HepG2 (cell line): ENCODE measurements around the gene PDE4D. TPM values are rescaled to one million over a fixed set of nuclear protein-coding genes. Genes with fewer than 3 reads are reported as not detected.
"Not testable (repeated sequence)": the region's sequence is repeated elsewhere in the genome, so short reads cannot be mapped to it uniquely, and the experiment has no call there.

Experiments
- ATAC-seq: fragments of 200-7000 bp; cut with Tn5 transposase; 3 replicates; pipeline ENCODE4 v1.9.1; 2020; ENCODE audit warnings: mild to moderate bottlenecking, moderate library complexity
- BruUV-seq: library from RNA; stranded (reverse); fragments of 400-500 nt; replicated peaks from 2 replicates; lab custom pipeline; 2021; lab: Mats Ljungman, UMichigan
- CTCF ChIA-PET: fragments of 300-600 bp; formaldehyde crosslinking; extraction: SDS; loops from one replicate; lab custom pipeline; 2021; ENCODE audit warnings: low total read pairs, inconsistent platforms, low intra/inter-chr PET ratio; lab: Yijun Ruan, JAX
- POLR2A ChIA-PET: fragments of 350-600 bp; sonication (Branson Sonifier 250); formaldehyde crosslinking; loops from one replicate; lab custom pipeline; 2020; ENCODE audit warnings: antibody characterized with exemption, inconsistent platforms; lab: Yijun Ruan, JAX
- DNase-seq: peaks from one replicate; pipeline ENCODE4 v3.0.0-alpha.2; 2015; ENCODE audit warnings: low spot score
- FAIRE-seq: peaks from 3 replicates; lab custom pipeline; 2011; peaks lifted over from hg19 to GRCh38; lab: Jason Lieb, UNC
- H2AFZ ChIP-seq: one replicate; pipeline ENCODE4 v1.6.1; 2011; ENCODE audit warnings: low read length, inconsistent platforms
- H3K27ac ChIP-seq: fragments of 300-600 bp; 3 replicates; pipeline ENCODE4 v1.8.0; 2011; ENCODE audit warnings: mixed run types, mild to moderate bottlenecking, mixed read lengths, low read length, inconsistent platforms; ENCODE audit not compliant: insufficient read depth; ENCODE audit errors: extremely low read length
- H3K27me3 ChIP-seq, 2 experiments: fragments of 200-600 bp in 1 of 2; 2 replicates in 1 of 2; 3 replicates in 1 of 2; pipeline versions ENCODE4 v1.6.0 to v1.8.0; 2011; ENCODE audit warnings: low read length in 2 of 2, mild to moderate bottlenecking in 2 of 2, moderate library complexity in 2 of 2, inconsistent platforms in 1 of 2; ENCODE audit not compliant: insufficient read depth in 2 of 2, control insufficient read depth in 1 of 2
- H3K36me3 ChIP-seq, 2 experiments: fragments of 200-600 bp in 1 of 2; replicated peaks in 1 of 2; 2 replicates in 1 of 2; 3 replicates in 1 of 2; pipeline versions ENCODE4 v1.5.1 to v1.8.0; 2011; ENCODE audit warnings: low read length in 2 of 2, inconsistent platforms in 1 of 2; ENCODE audit not compliant: insufficient read depth in 2 of 2, control insufficient read depth in 1 of 2
- H3K4me1 ChIP-seq: 2 replicates; pipeline ENCODE4 v1.5.1; 2012; ENCODE audit warnings: low read length, inconsistent platforms; ENCODE audit not compliant: insufficient read depth
- H3K4me2 ChIP-seq: 2 replicates; pipeline ENCODE4 v1.6.0; 2011; ENCODE audit warnings: low read depth, low read length, inconsistent platforms
- H3K4me3 ChIP-seq, 3 experiments: fragments of 200-600 bp in 1 of 3; sonication (generic), shearing (Covaris generic) in 1 of 3; replicated peaks in 1 of 3; 2 replicates each; pipeline ENCODE4 v1.5.1; 2011 to 2016; ENCODE audit warnings: low read length in 3 of 3, inconsistent platforms in 2 of 3, low read depth in 2 of 3, mild to moderate bottlenecking in 2 of 3, control low read depth in 1 of 3, mixed read lengths in 1 of 3; ENCODE audit not compliant: insufficient read depth in 1 of 3
- H3K79me2 ChIP-seq: one replicate; pipeline ENCODE4 v1.6.1; 2011; ENCODE audit warnings: low read length, inconsistent platforms; ENCODE audit not compliant: insufficient read depth
- H3K9ac ChIP-seq: 2 replicates; pipeline ENCODE4 v1.6.0; 2011; ENCODE audit warnings: mild to moderate bottlenecking, low read depth, low read length, inconsistent platforms; ENCODE audit not compliant: insufficient read depth
- H3K9me3 ChIP-seq: 2 replicates; pipeline ENCODE4 v1.5.1; 2012; ENCODE audit warnings: mild to moderate bottlenecking, low read length
- H4K20me1 ChIP-seq: 2 replicates; pipeline ENCODE4 v1.6.0; 2011; ENCODE audit warnings: inconsistent platforms, mild to moderate bottlenecking, low read length, moderate library complexity; ENCODE audit not compliant: insufficient read depth
- AFF4 ChIP-seq: sonication (generic); formaldehyde crosslinking; IDR thresholded peaks from 2 replicates; pipeline ENCODE4 v1.4.0; 2020; ENCODE audit warnings: missing genetic modification reagents
- AGO2 ChIP-seq: fragments of 200-400 bp; formaldehyde crosslinking; optimal IDR thresholded peaks from 2 replicates; pipeline ENCODE3; 2017; ENCODE audit warnings: mild to moderate bottlenecking, low read depth, low read length, moderate library complexity
- FOXA3 ChIP-seq: IDR thresholded peaks from 2 replicates; pipeline ENCODE4 v1.6.1; 2016; ENCODE audit warnings: missing genetic modification reagents, missing compliant biosample characterization
- KMT2B ChIP-seq: IDR thresholded peaks from 2 replicates; pipeline ENCODE4 v1.6.1; 2016; ENCODE audit warnings: missing genetic modification reagents, missing compliant biosample characterization
- RXRA ChIP-seq: sonication (generic); formaldehyde crosslinking; IDR thresholded peaks from 2 replicates; pipeline ENCODE4 v1.5.1; 2020; ENCODE audit warnings: missing genetic modification reagents
- SMAD1 ChIP-seq: sonication (generic); formaldehyde crosslinking; IDR thresholded peaks from 2 replicates; pipeline ENCODE4 v1.4.0; 2020; ENCODE audit warnings: missing genetic modification reagents, low read depth, mild to moderate bottlenecking, borderline replicate concordance
- ZNF281 ChIP-seq: sonication (generic); formaldehyde crosslinking; IDR thresholded peaks from 2 replicates; pipeline ENCODE4 v1.4.0; 2020; ENCODE audit warnings: missing genetic modification reagents, borderline replicate concordance
- ZNF343 ChIP-seq: sonication (generic); formaldehyde crosslinking; IDR thresholded peaks from 2 replicates; pipeline ENCODE4 v1.4.0; 2020; ENCODE audit warnings: mild to moderate bottlenecking, missing genetic modification reagents
- WGBS: methylation state at CpG from one replicate; pipeline ENCODE4 v1.1.6; 2017; ENCODE audit warnings: low lambda C conversion rate; 5-methylcytosine and 5-hydroxymethylcytosine counted together
- in situ Hi-C: cut with HindIII; loops from 2 replicates; pipeline ENCODE4 v1.10.0; 2017; ENCODE audit warnings: low pct_unique_long_range_greater_than_20kb; ENCODE audit not compliant: extremely low pct_ligation_motif_present
- intact Hi-C: fragments of 100-400 bp; cut with micrococcal nuclease; formaldehyde crosslinking; loops from one replicate; pipeline ENCODE4 v1.10.0; 2022; ENCODE audit not compliant: unreplicated experiment
- polyA plus RNA-seq, 8 experiments: library from polyadenylated mRNA; depleted of rRNA in 3 of 8; stranded (reverse) in 7 of 8; unstranded in 1 of 8; fragments of >200 nt; fragmentation: Illumina TruSeq in 4 of 8; extraction: Trizol in 4 of 8; gene quantifications; 2 replicates each; pipeline versions ENCODE4 v1.2.1 to v1.2.3, GENCODE V29; 2011 to 2016; ENCODE audit warnings: low read depth in 4 of 8, missing spikeins in 1 of 8, mixed read lengths in 1 of 8; ENCODE audit not compliant: insufficient read depth in 1 of 8
- total RNA-seq, 5 experiments: library from RNA; depleted of rRNA; stranded (reverse); fragments of >200 nt; fragmentation: Illumina TruSeq; extraction: Trizol; gene quantifications; 2 replicates each; pipeline ENCODE4 v1.2.3, GENCODE V29; 2016; ENCODE audit warnings: low read depth in 1 of 5

Gene PDE4D
- total and polyA plus RNA-seq, 2 of the 13 experiments (the other 11 are each of a cell fraction or from before 2014, with no cell fraction given) = 7.0 to 12.2 TPM

- TF ChIP-seq ZNF343 = no peak
- no peak for TF ChIP-seq AFF4 (CRISPR knock-in tag)
- TF ChIP-seq, all 625 proteins: peak for 0
Observed at GRCh38 chr5:58961631-58962280, 931.8 kb downstream of the PDE4D start (continued).

- intact Hi-C loops = no loop called here
- no peak for DNase-seq
- no peak for FAIRE-seq
- H4K20me1 ChIP-seq = no peaks in the 10 kb centered on the region
- H3K4me2 ChIP-seq = no peak overlapping the region
- in situ Hi-C loops = no loop called here
- no peaks in the 10 kb centered on the region for H3K79me2 ChIP-seq
- 11% methylated on average over 1 of the region's 3 CpGs for WGBS
- TF ChIP-seq FOXA3 (peak; percentile 7; the same call in 1 of the 2 replicates), SMAD1 (no peak), RXRA (no peak), AGO2 (no peak), KMT2B (CRISPR knock-in tag) (no peak), ZNF281 (CRISPR knock-in tag) (peak; percentile 47; the same call in 1 of the 2 replicates)
- BruUV-seq = no TSS peak
- no peak overlapping the region for H2AFZ ChIP-seq
- CTCF ChIA-PET = no interaction called here
- H3K27me3 ChIP-seq = peaks cover 0 to 5% of the 10 kb centered on the region in 2 experiments; a peak in 1 of 5 replicates
- no peaks in the 10 kb centered on the region for H3K9me3 ChIP-seq
- H3K4me3 ChIP-seq = no peak overlapping the region
- H3K36me3 ChIP-seq = no peaks in the 10 kb centered on the region
- no peaks in the 10 kb centered on the region for H3K4me1 ChIP-seq
- POLR2A ChIA-PET = no interaction called here
- H3K27ac ChIP-seq = no peak overlapping the region
- no peak overlapping the region for H3K9ac ChIP-seq
- ATAC-seq = no peak
Observed at GRCh38 chr5:58958701-58959100, 934.8 kb downstream of the PDE4D start.

GRCh38 chr5:58953218-58953617 lies 940.3 kb downstream of the PDE4D start:
- FAIRE-seq, BruUV-seq, in situ Hi-C loops: not testable (repeated sequence)

More at GRCh38 chr5:58953218-58953617, 940.3 kb downstream of the PDE4D start:
- CTCF ChIA-PET, H2AFZ ChIP-seq, DNase-seq, H4K20me1 ChIP-seq, H3K9me3 ChIP-seq, H3K27ac ChIP-seq, H3K9ac ChIP-seq, H3K36me3 ChIP-seq, H3K27me3 ChIP-seq, ATAC-seq, POLR2A ChIA-PET, H3K4me1 ChIP-seq, H3K4me2 ChIP-seq, intact Hi-C loops, H3K4me3 ChIP-seq, H3K79me2 ChIP-seq: not testable (repeated sequence)
- WGBS = 0% methylated on average over 2 of the region's 2 CpGs
